GM19324 (cell line): ENCODE data around the gene DIPK1A.
"Not testable (repeated sequence)": the region's sequence is repeated elsewhere in the genome, so short reads cannot be mapped to it uniquely, and the experiment has no call there.

Source experiments
- ATAC-seq: cut with Tn5 transposase; IDR thresholded peaks from one replicate; pipeline ENCODE4 v1.9.1; 2021; ENCODE audit warnings: mild to moderate bottlenecking, moderate library complexity; ENCODE audit not compliant: unreplicated experiment, low FRiP score

The DIPK1A gene

GRCh38 chr1:92922356-92923035 is 38.8 kb downstream of the DIPK1A start:
- no peak for ATAC-seq

- no peak for ATAC-seq
These were observed 39.9 kb downstream of the DIPK1A start for GRCh38 chr1:92921031-92922023.

- no peak for ATAC-seq
These were observed 44.4 kb downstream of the DIPK1A start for GRCh38 chr1:92916899-92917298.

- no peak for ATAC-seq
These were observed 45.7 kb downstream of the DIPK1A start for GRCh38 chr1:92915547-92915946.

DNA sequence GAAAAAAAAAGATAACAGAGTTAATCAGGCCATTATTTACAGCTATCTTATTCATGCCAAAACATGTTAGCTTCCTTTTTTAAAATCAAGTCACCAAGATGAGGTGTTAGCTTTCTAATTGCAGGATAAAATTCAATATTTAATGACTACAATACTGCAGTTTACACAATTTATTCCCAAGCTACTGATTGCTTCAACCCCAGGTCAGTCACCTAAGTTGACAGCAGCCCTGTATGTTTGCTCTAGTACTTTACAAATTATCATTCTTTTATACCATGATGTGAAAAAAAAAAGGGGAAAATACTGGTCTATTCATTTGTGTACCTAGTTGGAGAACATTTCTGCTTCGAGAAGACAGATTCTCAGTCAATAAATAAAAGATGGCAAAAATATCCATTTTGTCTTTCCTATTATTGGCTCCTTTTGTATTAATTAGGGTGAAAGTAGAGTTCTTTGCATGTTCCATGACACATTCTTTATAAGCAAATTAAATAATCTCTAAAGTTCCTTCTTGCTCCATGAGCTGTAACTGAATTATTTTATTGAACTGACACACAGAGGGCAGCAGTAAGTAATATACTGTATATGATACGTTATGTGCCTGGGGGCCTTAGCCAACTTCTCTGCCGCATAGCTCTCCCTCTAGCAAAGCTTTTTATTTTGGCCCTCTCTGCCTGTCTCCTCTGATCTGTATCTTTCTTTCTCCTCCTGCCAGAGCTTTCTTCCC is 48.0 kb downstream of the DIPK1A start:
- no peak for ATAC-seq

GRCh38 chr1:92910081-92910480 is 51.2 kb downstream of the DIPK1A start:
- ATAC-seq, result no peak

DNA sequence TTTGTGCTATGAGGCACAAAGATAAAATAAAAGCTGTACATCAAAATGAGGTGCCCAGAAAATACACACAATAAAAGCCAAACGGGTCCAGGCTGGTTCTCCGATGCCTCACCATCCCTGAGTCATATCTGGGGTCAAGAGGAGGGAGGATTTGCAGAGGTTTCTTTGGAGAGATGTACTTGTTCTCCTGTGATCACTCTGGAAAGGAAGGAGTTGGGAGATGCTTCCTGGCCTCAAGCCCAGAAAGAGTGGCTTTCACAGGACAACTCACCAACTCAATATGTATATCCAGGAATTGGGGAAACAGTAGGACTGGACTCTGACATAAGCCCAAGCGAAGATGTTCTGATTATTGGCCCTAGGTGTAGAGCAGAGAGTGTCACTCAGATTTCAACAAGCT is 51.9 kb downstream of the DIPK1A start:
- no peak for ATAC-seq

GRCh38 chr1:92907949-92908684 is 53.1 kb downstream of the DIPK1A start:
- no peak for ATAC-seq

DNA sequence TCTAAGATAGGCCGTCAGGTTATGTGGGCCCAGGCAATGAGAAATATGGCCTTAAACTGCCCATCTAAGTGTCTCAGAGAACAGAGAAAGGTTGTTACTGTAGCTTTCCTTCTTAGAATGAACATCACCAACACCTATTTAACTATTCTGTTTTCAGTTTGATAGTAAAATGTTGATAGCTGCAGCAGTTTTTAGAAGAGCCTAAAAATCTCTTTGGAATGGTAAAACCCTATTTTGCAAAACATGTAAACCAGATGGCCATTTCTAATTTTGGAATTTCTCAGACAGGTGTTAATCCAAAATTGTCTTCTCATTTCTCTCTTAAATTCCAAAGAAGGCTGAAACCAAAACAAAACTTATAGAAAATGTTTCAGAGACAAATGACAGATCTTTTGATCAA is 57.5 kb downstream of the DIPK1A start:
- ATAC-seq, result no peak

DNA sequence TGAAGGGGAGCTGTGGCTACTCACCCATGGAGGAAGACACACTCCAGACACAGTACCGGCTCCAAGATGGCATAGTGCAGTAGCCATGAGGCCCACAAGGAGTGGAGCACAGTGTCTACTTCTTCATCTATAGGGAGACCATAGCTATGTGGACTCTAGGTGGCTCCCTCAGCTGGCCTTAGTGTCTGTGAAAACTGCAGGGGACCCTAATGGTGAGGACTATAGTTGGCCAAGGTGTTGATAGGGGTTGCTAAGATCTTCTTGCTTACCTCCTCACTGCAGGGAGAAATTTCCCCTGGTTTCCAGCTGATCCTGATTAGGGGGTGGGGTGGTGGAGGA is 58.9 kb downstream of the DIPK1A start:
- ATAC-seq, result no peak

GRCh38 chr1:92901699-92902405 is 59.4 kb downstream of the DIPK1A start:
- no peak for ATAC-seq

GRCh38 chr1:92901126-92901525 is 60.1 kb downstream of the DIPK1A start:
- no peak for ATAC-seq

DNA sequence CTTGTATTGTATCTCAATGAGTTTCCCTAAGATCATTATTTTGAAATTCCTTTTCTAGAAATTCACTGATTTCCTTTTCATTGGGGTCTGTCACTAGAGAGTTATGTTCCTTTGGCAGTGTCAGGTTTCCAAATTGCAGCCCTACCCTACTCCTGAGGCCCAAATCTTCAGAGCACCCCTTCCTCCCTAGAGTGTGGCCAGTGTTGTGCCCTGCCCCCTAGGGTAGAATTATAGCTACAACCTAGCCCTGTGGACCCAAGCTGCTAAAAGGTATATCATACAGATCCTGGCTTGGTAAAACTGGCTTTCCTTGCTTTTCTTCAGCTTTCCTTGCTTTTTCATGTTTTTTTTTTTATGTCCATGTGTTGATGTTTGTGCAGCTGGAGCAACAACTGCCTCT is 60.7 kb downstream of the DIPK1A start:
- no peak for ATAC-seq

GRCh38 chr1:92899780-92900179 is 61.5 kb downstream of the DIPK1A start:
- no peak for ATAC-seq

- not testable (repeated sequence) for ATAC-seq
These were observed 63.2 kb downstream of the DIPK1A start for GRCh38 chr1:92898053-92898452.

DNA sequence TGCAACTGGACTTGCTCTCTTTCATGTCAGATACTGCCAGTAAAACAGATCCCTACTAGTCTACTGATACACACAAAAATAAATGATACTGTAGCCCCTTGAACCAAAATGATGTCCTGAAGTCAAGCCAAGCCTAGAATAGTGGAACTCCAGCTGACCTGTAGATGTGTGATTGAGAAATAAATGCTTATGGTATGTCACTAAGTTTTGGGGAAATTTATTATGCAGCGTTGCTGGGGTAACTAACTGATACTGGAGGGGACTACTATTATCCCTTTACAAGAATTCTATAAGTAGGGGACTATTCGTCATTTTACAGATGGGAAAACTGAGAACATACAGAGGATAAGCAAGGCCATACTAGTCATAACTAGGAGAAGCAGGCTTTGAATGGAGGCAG is 73.8 kb downstream of the DIPK1A start:
- no peak for ATAC-seq

DNA sequence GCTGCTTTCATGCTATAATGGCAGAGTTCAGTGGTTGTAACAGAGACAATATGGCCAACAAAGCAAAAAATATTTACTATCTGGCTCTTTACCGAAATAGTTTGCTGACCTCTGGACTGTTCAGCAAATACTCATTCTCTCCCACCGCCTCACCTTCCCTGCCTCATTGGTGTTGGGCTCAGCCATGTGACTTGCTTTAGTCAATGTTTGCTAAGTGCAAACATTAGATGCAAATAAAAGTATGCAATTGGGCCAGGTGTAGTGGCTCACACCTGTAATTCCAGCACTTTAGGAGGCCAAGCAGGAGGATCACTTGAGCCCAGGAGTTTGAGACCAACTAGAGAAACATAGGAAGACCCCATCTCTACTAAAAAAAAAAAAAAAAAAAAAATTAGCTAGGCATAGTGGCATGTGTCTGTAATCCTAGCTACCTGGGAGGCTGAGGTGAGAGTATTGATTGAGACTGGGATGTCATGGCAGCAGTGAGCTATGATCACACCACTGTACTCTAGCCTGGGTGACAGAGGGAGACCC is 74.3 kb downstream of the DIPK1A start:
- no peak for ATAC-seq

GRCh38 chr1:92884195-92884594 is 77.1 kb downstream of the DIPK1A start:
- no peak for ATAC-seq

GRCh38 chr1:92883297-92883696 is 78.0 kb downstream of the DIPK1A start:
- ATAC-seq, result no peak

GRCh38 chr1:92882819-92883218 is 78.4 kb downstream of the DIPK1A start:
- no peak for ATAC-seq
